GM11168 (cell line): ENCODE results near the gene SMURF2.

Source experiments
- in situ Hi-C: fragments of 300-500 bp; cut with MboI; formaldehyde crosslinking; loops from one replicate; pipeline ENCODE4 v1.12.0; 2022; ENCODE audit warnings: low sequenced_read_pairs; ENCODE audit not compliant: unreplicated experiment

Gene SMURF2

DNA sequence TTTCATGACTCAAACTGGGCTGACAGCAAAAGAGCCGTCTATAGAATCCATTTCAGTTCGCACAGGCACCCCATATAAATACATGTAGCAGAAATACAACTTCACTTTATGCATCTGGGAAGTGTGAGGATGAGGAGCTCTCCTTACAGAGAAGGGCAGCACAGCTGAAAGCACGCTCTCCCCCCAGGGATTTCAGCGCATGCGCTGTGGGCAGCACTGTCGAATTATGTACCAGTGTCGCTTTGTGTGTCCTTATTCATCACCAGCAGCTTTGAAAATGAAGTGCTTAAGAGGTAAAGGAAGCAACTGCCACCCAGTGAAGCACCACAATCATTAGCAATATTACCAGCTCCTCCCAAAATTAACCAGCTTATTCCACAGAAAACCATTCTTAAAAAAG, 115.4 kb downstream of the SMURF2 start:
- in situ Hi-C loops: no loop called here

- in situ Hi-C loops: no loop called here
Measured at GRCh38 chr17:64544742-64545141, 117.4 kb downstream of the SMURF2 start.

GRCh38 chr17:64540118-64540776, 121.9 kb downstream of the SMURF2 start:
- in situ Hi-C loops: no loop called here

DNA sequence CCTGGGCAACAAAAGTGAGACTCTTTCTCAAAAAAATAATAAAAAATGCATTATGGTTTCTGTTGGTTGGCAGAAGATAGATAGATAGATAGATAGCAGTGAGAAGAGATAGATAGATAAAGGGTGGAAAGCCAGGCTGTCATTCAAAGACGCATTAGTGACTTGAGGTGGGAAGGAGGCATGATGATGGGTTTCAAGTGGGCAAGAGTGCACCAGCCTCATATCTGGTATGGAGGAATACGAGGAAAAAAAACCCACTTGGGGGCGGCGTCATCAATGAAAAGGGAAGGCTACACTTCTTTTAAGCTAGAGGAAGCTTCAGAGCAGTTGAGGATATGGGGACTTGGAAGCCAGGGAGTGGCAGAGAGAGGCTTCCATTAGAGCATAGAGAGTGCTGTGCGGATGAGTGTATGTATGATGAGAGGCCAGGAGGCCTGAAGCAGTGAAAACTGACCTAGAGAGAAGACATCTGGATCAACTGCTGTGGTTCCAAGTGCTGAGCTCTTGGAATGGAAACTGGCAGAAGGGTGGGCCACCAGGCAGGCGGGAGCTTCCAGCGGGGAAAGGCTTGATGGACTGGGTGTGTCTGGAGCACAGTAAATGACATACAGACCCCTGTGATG, 123.5 kb downstream of the SMURF2 start:
- in situ Hi-C loops: no loop called here

DNA sequence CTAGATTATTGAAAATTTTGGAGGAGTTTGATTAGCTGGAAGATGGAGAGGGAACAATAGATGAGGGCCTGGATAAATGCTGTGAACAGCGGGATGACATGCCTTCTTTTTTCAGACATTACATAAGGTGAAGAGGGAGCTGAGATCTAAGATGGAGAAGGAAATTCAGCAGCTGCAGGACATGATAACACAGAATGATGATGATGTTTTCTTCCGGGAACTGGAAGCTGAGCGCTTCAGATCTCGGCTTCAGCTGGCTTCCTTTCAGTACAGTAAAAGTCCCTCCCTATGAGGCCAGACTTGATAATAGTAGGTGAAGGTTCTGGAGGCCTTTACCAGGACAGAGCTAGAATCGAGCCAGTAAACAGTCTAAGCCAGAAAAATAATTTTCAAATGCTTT, 124.6 kb downstream of the SMURF2 start:
- in situ Hi-C loops: no loop called here

GRCh38 chr17:64536913-64537312, 125.2 kb downstream of the SMURF2 start:
- in situ Hi-C loops: no loop called here

DNA sequence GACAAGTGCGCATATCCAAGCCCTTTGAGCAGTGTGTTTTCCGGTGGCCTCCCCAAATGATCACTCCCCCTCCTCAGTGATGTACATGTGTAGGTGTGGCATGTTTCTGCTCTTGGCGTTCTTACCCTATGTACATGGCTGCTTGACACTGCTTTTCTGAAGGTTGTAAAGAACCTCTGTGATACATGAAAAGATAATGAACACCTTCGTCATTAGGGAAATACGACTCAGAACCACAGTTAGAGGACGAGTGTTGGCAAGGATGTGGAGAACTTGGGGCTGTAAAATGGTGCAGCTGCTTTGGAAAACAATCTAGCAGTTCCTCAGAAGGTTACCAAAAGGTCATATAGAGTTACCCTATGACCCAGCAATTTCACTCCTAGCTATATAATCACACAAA, 126.8 kb downstream of the SMURF2 start:
- in situ Hi-C loops: no loop called here

GRCh38 chr17:64534187-64534586, 127.9 kb downstream of the SMURF2 start:
- in situ Hi-C loops: no loop called here

DNA sequence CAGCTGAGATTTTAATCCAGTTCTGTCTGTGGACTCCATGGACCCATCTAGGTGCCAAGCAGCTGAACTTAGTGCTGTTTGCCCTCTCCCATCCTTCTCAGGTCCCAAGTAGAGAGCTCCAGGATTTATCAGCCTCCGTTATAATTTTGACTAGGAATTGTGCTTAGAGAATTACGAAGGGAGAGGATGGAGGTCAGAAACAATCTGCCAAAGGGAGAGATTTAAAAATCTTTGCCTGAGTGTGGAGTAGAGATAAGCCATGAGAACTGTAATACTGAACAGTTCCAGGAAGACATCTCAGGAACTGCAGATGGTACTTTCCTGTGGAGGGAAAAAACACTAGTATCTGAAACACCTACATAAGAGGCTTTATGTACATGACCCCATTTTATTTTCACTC, 128.3 kb downstream of the SMURF2 start:
- in situ Hi-C loops: no loop called here

DNA sequence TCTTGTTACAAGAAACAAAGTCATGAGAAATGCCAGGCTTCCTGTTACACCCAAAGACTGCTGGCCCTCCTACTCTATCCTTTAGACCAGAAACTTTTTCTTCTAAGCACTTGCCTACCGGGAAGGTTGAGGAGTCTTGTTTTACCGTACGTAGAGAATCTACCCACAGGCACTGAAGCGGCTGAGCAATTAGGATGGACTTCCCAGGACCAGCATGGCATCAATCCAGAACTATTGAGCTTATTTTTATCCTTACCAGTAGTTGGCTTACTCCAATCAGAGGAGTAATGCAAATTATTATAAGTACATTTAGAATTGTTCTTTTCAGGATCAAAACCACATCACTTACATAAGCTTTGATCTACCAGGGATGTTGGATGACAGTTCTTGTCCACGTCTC, 129.7 kb downstream of the SMURF2 start:
- in situ Hi-C loops: no loop called here

DNA sequence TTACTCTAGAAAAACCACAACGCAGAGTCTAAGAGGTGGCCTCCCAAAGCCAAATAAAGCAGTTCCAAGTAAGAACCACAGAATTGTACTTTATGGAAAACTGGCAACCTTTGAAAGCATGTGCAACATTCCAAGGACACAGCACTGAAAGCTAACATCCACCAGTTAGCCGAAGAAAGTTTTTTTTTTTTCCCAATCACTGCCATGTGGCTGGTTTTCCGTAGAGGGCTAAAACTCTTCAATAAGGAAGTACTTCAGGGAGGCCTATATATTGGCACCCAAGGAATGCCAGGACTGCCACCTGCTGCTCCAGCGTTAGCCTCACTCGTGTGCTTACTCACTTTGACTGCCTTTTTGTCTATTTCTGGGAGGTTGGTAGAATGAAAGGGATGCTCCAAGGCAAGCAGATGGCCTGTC, 130.1 kb downstream of the SMURF2 start:
- in situ Hi-C loops: no loop called here

DNA sequence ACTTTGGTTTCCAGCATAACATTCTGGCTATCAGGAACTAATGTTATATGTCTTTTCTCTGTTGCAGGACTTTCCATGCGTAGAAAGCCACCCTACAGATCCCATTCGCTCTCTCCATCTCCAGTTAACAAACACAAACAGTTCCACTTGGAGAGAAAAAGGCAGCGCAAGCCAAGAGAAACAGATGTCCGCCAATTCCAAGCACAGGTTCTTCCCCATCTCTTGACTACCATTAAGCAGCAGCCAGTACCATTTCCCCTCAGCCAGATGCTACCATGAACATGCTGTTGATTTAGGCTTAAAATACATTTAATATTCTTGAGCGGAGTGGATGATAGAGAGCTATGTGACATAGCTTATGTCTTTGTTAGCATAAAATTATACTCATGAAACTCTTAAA, 132.9 kb downstream of the SMURF2 start:
- in situ Hi-C loops: no loop called here

DNA sequence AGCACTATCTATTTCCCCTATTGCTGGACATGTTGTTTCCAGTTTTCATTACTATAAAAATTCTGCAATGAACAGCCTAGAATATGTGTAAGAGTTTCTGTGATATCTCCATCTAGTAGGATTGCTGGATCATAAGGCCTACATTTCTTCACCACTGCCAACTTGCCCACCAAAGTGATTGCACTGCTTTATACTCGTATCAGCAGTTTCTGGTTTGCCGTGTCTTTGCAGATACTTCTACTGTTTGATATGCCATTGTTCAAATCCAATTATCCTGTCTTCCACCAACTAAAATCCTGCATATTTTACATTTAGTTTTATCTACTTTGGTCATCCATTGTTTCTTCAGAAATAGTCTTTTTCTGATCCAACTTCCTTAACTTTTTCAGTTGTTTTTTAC, 134.2 kb downstream of the SMURF2 start:
- in situ Hi-C loops: no loop called here

- in situ Hi-C loops: no loop called here
Measured at GRCh38 chr17:64520359-64520758, 141.7 kb downstream of the SMURF2 start.

- in situ Hi-C loops: no loop called here
Measured at GRCh38 chr17:64519601-64520000, 142.5 kb downstream of the SMURF2 start.

DNA sequence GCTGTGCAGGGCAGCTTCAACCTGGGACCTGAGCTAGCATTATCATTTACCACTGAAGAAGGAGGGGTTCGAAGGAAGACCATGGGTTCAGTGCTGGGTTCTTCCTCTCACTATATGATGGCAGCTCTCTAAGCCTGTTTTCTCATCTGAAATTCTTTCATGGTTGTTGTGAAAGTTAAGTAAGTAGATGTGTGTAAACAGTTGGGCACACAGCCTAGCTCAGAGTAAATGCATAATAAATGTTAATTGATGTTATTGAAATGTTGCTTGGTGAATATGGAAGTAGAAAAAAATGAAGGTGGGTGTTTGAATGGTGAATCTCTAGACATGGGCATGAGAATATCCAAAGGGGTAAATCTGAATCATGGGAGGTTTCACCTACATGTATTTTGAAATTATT, 146.3 kb downstream of the SMURF2 start:
- in situ Hi-C loops: no loop called here

GRCh38 chr17:64515419-64515818, 146.7 kb downstream of the SMURF2 start:
- in situ Hi-C loops: no loop called here

GRCh38 chr17:64509179-64509578, 152.9 kb downstream of the SMURF2 start:
- in situ Hi-C loops: no loop called here

DNA sequence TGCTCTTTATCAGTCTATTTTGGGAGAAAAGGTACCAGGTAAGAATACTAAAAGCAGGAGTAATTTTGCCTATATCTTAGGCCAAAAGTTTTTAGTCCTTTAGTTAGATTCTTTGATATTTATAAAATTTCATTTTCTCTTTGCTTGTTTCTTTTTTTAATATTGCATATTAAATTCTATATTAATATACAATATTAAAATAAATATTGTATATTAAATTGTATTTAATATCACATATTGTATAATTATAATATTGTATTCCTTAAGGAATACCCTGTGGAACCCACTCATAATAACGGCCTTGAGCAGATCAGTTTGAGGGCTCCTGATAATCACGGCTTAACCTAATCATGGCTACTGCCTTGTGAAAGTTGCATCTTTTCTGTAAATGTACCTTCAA, 153.4 kb downstream of the SMURF2 start:
- in situ Hi-C loops: no loop called here

GRCh38 chr17:64507413-64507782, 154.7 kb downstream of the SMURF2 start:
- in situ Hi-C loops: no loop called here

DNA sequence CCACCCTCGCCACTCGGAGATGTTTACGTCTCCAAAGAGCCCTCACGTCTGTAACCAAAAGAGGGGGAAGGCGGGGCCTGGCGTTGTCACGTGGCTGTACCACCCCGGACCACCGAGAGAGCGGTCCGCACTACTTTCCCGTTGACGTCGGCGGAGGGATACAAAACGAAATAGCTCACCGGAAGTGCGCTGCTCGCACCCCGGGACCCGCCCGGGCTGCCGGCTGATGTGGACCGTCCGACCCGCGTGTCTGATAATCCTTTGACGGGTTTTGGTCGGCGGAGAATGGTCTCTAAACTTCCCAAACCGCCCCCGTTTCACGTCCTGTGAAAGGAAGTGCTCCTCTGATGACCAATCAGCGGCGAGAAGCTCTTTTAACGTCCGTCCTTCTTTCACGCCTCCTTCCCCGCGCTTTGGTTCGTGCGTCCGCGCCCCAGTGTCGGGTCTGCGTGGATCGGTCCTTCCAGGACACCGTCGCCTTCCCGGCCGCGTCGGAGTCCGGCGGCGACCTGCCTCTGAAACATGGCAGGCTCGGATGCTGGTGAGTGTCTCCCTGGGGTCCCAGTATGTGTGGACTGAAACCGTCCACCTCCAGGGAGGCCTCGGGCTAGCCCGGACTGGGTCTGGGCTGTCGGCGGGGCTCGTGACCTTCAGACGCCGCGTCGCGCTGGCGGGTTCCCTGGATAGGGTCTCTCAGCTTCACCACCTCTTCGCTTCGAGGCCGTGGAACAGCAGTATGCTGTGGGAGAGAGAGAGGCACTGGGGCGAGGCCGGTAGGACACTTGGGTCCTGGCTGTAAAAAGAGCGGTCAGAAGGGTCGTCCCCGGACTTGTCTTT, 155.3 kb downstream of the SMURF2 start, which contains the start of gene CEP95:
CEP95 (plus strand) TSS at position 402 of the 837 bp plus-strand sequence; CDS start at position 523, 121 bp downstream.
- in situ Hi-C loops: no loop called here
